GM18909 (cell line): ENCODE results near the gene ZAP70.

Experiments used
- ATAC-seq: cut with Tn5 transposase; IDR thresholded peaks from one replicate; pipeline ENCODE4 v1.9.1; 2021; ENCODE audit warnings: mild to moderate bottlenecking; ENCODE audit not compliant: unreplicated experiment, poor library complexity

ZAP70 gene

GRCh38 chr2:97745474-97746174 is 32.2 kb downstream of the ZAP70 start:
- no peak for ATAC-seq

GRCh38 chr2:97747285-97747684 is 33.9 kb downstream of the ZAP70 start:
- no peak for ATAC-seq

- ATAC-seq, result no peak
Measured at GRCh38 chr2:97747716-97748115, 34.3 kb downstream of the ZAP70 start.

GRCh38 chr2:97749581-97749980 is 36.2 kb downstream of the ZAP70 start:
- ATAC-seq, result no peak

GRCh38 chr2:97750017-97750416 is 36.6 kb downstream of the ZAP70 start:
- ATAC-seq, result no peak

GRCh38 chr2:97751752-97752151 is 38.4 kb downstream of the ZAP70 start:
- no peak for ATAC-seq

- ATAC-seq, result no peak
Measured at GRCh38 chr2:97752342-97753334, 39.3 kb downstream of the ZAP70 start.

GRCh38 chr2:97754690-97755346 is 41.4 kb downstream of the ZAP70 start:
- no peak for ATAC-seq

- no peak for ATAC-seq
Measured at GRCh38 chr2:97755491-97755890, 42.1 kb downstream of the ZAP70 start.

GRCh38 chr2:97757062-97757461 is 43.7 kb downstream of the ZAP70 start:
- ATAC-seq, result no peak

GRCh38 chr2:97758131-97758705 is 44.8 kb downstream of the ZAP70 start:
- no peak for ATAC-seq

GRCh38 chr2:97759727-97760407 is 46.5 kb downstream of the ZAP70 start:
- no peak for ATAC-seq

GRCh38 chr2:97760480-97761049 is 47.2 kb downstream of the ZAP70 start:
- ATAC-seq, result no peak

GRCh38 chr2:97761192-97761591 is 47.8 kb downstream of the ZAP70 start:
- no peak for ATAC-seq

- ATAC-seq, result no peak
Measured at GRCh38 chr2:97763176-97763845, 49.9 kb downstream of the ZAP70 start.

GRCh38 chr2:97764559-97765263 is 51.3 kb downstream of the ZAP70 start:
- no peak for ATAC-seq

- no peak for ATAC-seq
Measured at GRCh38 chr2:97765933-97766332, 52.6 kb downstream of the ZAP70 start.

GRCh38 chr2:97766567-97766966 is 53.2 kb downstream of the ZAP70 start:
- ATAC-seq, result no peak

- no peak for ATAC-seq
Measured at GRCh38 chr2:97769308-97769707, 55.9 kb downstream of the ZAP70 start.
